K562 (cell line): Measurements from ENCODE around the gene RNF145. TPM values are rescaled to one million over a fixed set of nuclear protein-coding genes. Genes with fewer than 3 reads are reported as not detected.

Experiments
- ADNP ChIP-seq: fragments of 200-800 bp; sonication (Bioruptor generic); IDR thresholded peaks from 2 replicates; pipeline ENCODE4 v1.6.1; 2016; ENCODE audit warnings: missing genetic modification characterization, missing compliant biosample characterization
- CBX3 ChIP-seq, 2 experiments: IDR thresholded peaks; 1 replicate in 1 of 2; 2 replicates in 1 of 2; pipeline ENCODE4 v1.6.1; 2012; ENCODE audit warnings: inconsistent platforms in 2 of 2, low read length in 2 of 2, borderline replicate concordance in 1 of 2, control low read depth in 1 of 2
- DPF2 ChIP-seq: fragments of 450-650 bp; IDR thresholded peaks from 2 replicates; pipeline ENCODE4 v1.6.1; 2016
- ILK ChIP-seq: fragments of 450-650 bp; IDR thresholded peaks from 2 replicates; pipeline ENCODE4 v1.6.1; 2016; ENCODE audit warnings: missing genetic modification characterization, low read depth, mild to moderate bottlenecking, missing compliant biosample characterization, moderate library complexity, borderline replicate concordance
- NFIX ChIP-seq: fragments of 250-450 bp; sonication (Bioruptor Pico); IDR thresholded peaks from 2 replicates; pipeline ENCODE4 v1.4.0; 2020; ENCODE audit warnings: low read depth, mild to moderate bottlenecking, moderate library complexity
- NR2C2 ChIP-seq, 2 experiments: fragments of 200-800 bp in 1 of 2; sonication (Bioruptor generic) in 1 of 2; sonication (generic) in 1 of 2; formaldehyde crosslinking in 1 of 2; IDR thresholded peaks; 2 replicates each; pipeline versions ENCODE4 v1.6.1 to v1.8.0; 2016 to 2022; ENCODE audit warnings: mild to moderate bottlenecking in 1 of 2, missing compliant biosample characterization in 1 of 2, missing genetic modification characterization in 1 of 2, missing genetic modification reagents in 1 of 2
- RCOR1 ChIP-seq, 2 experiments: IDR thresholded peaks; 2 replicates each; pipeline ENCODE4 v1.6.1; 2012; ENCODE audit warnings: low read depth in 2 of 2, low read length in 2 of 2, borderline replicate concordance in 1 of 2, improper control_type of control experiment in 1 of 2
- SIN3B ChIP-seq: fragments of 450-650 bp; IDR thresholded peaks from 2 replicates; pipeline ENCODE4 v1.6.1; 2017; ENCODE audit warnings: low read depth, mild to moderate bottlenecking, moderate library complexity
- SRF ChIP-seq, 2 experiments: fragments of 250-450, 450-650 bp in 1 of 2; sonication (Bioruptor Pico) in 1 of 2; sonication (generic) in 1 of 2; formaldehyde crosslinking; IDR thresholded peaks; 2 replicates each; pipeline versions ENCODE4 v1.5.0 to v1.5.1; 2020 to 2022; ENCODE audit warnings: mild to moderate bottlenecking in 1 of 2, missing genetic modification reagents in 1 of 2
- TSHZ1 ChIP-seq: fragments of 250-450 bp; sonication (Bioruptor Pico); IDR thresholded peaks from 2 replicates; pipeline ENCODE4 v1.4.0; 2020; ENCODE audit warnings: mild to moderate bottlenecking, moderate library complexity
- ZBED1 ChIP-seq: IDR thresholded peaks from 2 replicates; pipeline ENCODE4 v1.6.1; 2014
- ZC3H4 ChIP-seq: sonication (generic); formaldehyde crosslinking; IDR thresholded peaks from 2 replicates; pipeline ENCODE4 v1.9.0; 2021; ENCODE audit warnings: missing genetic modification reagents, borderline replicate concordance
- ZNF146 ChIP-seq: IDR thresholded peaks from one replicate; pipeline ENCODE4 v1.6.1; 2018; ENCODE audit warnings: missing compliant biosample characterization; ENCODE audit not compliant: unreplicated experiment
- ZNF57 ChIP-seq: fragments of 450-650 bp; formaldehyde crosslinking; IDR thresholded peaks from 2 replicates; pipeline ENCODE4 v1.4.0; 2020; ENCODE audit warnings: mild to moderate bottlenecking, moderate library complexity
- ZNF79 ChIP-seq: fragments of 250-450 bp; sonication (Bioruptor Pico); IDR thresholded peaks from 2 replicates; pipeline ENCODE4 v1.4.0; 2020; ENCODE audit warnings: low read depth, mild to moderate bottlenecking, moderate library complexity
- polyA plus RNA-seq, 8 experiments: library from polyadenylated mRNA; depleted of rRNA in 4 of 8; stranded (reverse) in 5 of 8; unstranded in 3 of 8; fragments of >200 nt; fragmentation: Nextera tagmentation in 2 of 8; fragmentation: Illumina TruSeq in 1 of 8; extraction: Ambion mirVana in 2 of 8; extraction: Trizol in 1 of 8; gene quantifications; 2 replicates each; pipeline versions ENCODE4 v1.2.1 to v1.2.3, GENCODE V29; 2011 to 2014; ENCODE audit warnings: inconsistent platforms in 1 of 8, missing spikeins in 1 of 8
- total RNA-seq, 7 experiments: library from RNA; depleted of rRNA in 6 of 7; stranded (reverse); fragments of >200 nt in 6 of 7; fragmentation: Illumina TruSeq in 2 of 7; extraction: Trizol in 2 of 7; gene quantifications; 2 replicates each; pipeline versions ENCODE4 v1.2.1 to v1.2.3, GENCODE V29; 2011 to 2021; ENCODE audit warnings: low replicate concordance in 1 of 7
- TF ChIP-seq, protein P1 (sequence below): sonication (generic); formaldehyde crosslinking; IDR thresholded peaks from 2 replicates; pipeline ENCODE4 v1.8.0; 2022; ENCODE audit warnings: missing genetic modification reagents, mild to moderate bottlenecking, moderate library complexity, borderline replicate concordance
- TF ChIP-seq, protein P2 (sequence below): fragments of 450-650 bp; IDR thresholded peaks from 2 replicates; pipeline ENCODE4 v1.6.1; 2016; ENCODE audit warnings: low read depth, mild to moderate bottlenecking, moderate library complexity

Gene RNF145
- total and polyA plus RNA-seq, 9 of the 15 experiments (the other 6 are each of a cell fraction or from before 2014, with no cell fraction given), result 13.6 to 40.7 (median 25.4) TPM

- no peak for TF ChIP-seq SIN3B
- TF ChIP-seq SRF (CRISPR knock-in tag; IDR thresholded peaks at IDR 0.05), result peak in 1 of 2 experiments; percentile 57; a peak in 1 of 4 replicates
- no peak for TF ChIP-seq ZNF146 (CRISPR knock-in tag)
- TF ChIP-seq NR2C2 (CRISPR knock-in tag; IDR thresholded peaks at IDR 0.05), result no peak
- no peak for TF ChIP-seq NR2C2 (tag; IDR thresholded peaks at IDR 0.05)
- TF ChIP-seq, protein P1, sequence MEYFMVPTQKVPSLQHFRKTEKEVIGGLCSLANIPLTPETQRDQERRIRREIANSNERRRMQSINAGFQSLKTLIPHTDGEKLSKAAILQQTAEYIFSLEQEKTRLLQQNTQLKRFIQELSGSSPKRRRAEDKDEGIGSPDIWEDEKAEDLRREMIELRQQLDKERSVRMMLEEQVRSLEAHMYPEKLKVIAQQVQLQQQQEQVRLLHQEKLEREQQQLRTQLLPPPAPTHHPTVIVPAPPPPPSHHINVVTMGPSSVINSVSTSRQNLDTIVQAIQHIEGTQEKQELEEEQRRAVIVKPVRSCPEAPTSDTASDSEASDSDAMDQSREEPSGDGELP (CRISPR knock-in tag), result 0 out of 2 replicates have a peak, but pooled peaks have one; percentile 12
- no peak for TF ChIP-seq ADNP (tag)
- peak in 1 of 2 experiments; percentile 92; a peak in 2 of 3 replicates for TF ChIP-seq CBX3 (IDR thresholded peaks at IDR 0.05; ENCODE audit: borderline replicate concordance in 1 of 2, low read length in 2 of 2)
- TF ChIP-seq TSHZ1 (CRISPR knock-in tag), result no peak
- no peak for TF ChIP-seq NFIX (CRISPR knock-in tag)
- TF ChIP-seq, protein P2, sequence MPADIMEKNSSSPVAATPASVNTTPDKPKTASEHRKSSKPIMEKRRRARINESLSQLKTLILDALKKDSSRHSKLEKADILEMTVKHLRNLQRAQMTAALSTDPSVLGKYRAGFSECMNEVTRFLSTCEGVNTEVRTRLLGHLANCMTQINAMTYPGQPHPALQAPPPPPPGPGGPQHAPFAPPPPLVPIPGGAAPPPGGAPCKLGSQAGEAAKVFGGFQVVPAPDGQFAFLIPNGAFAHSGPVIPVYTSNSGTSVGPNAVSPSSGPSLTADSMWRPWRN, result peak; percentile 84
- TF ChIP-seq ZNF79 (CRISPR knock-in tag), result no peak
- TF ChIP-seq ILK (tag), result no peak
- no peak for TF ChIP-seq ZNF57 (CRISPR knock-in tag)
- TF ChIP-seq ZC3H4 (CRISPR knock-in tag), result no peak
- peak; percentile 51 to 94; a peak in 3 of 4 replicates for TF ChIP-seq RCOR1 (IDR thresholded peaks at IDR 0.05; ENCODE audit: borderline replicate concordance in 1 of 2, low read depth in 2 of 2, low read length in 2 of 2)
- TF ChIP-seq DPF2, result peak; percentile 93
- TF ChIP-seq ZBED1, result 0 out of 2 replicates have a peak, but pooled peaks have one; percentile 57
Measured at GRCh38 chr5:159128070-159128541, 81.2 kb downstream of the RNF145 start (continued).
